ENCODE results near the gene CLNS1A. TPM values are rescaled to one million over a fixed set of nuclear protein-coding genes. Genes with fewer than 3 reads are reported as not detected.
A peak's percentile ranks its signal among the peaks of the same experiment; 100 is the strongest.
"Not testable (repeated sequence)": the region's sequence is repeated elsewhere in the genome, so short reads cannot be mapped to it uniquely, and the experiment has no call there.

The CLNS1A gene
- total RNA-seq, 1 experiment from 2014 or later: 190 TPM

- no peak for DNase-seq
- Histone ChIP-seq H3K4me2 (no peak overlapping the region), H3F3A (ENCODE audit: insufficient read depth, low read depth) (0 out of 2 replicates have a peak, but pooled peaks cover 4% of the 10 kb centered on the region), H3K9me2 (ENCODE audit: insufficient read depth) (no peaks in the 10 kb centered on the region), H3K27me3 (ENCODE audit: insufficient read depth, low read depth) (no peaks in the 10 kb centered on the region), H3K9me3 (ENCODE audit: insufficient read depth, low read depth) (0 out of 2 replicates have a peak, but pooled peaks cover 4% of the 10 kb centered on the region), H3K4me1 (replicated peaks; ENCODE audit: insufficient read depth) (peaks cover 13% of the 10 kb centered on the region), H4K20me1 (ENCODE audit: insufficient read depth) (no peaks in the 10 kb centered on the region), H3K36me3 (ENCODE audit: low read depth) (no peaks in the 10 kb centered on the region), H3K79me2 (ENCODE audit: low read depth) (peaks cover 12% of the 10 kb centered on the region), H3K4me3 (no peak overlapping the region), H3K27ac (no peak overlapping the region), H2AFZ (0 out of 2 replicates have a peak overlapping the region, but pooled peaks have one; percentile 18)
- POLR2A ChIA-PET (ENCODE audit: unreplicated experiment): no interaction called here
- intact Hi-C loops (cut with micrococcal nuclease; ENCODE audit: unreplicated experiment): no loop called here
- BruUV-seq (replicated peaks): no TSS peak
- TF ChIP-seq CTCF (conservative IDR thresholded peaks at IDR 0.05) (no peak), EZH2 (IDR thresholded peaks at IDR 0.05; ENCODE audit: low read depth) (no peak)
- CTCF ChIA-PET: no interaction called here
Observed at GRCh38 chr11:77642228-77642627, 4.6 kb upstream of the CLNS1A start.

GRCh38 chr11:77636731-77637344 is 756 bp downstream of the CLNS1A start:
- TF ChIP-seq EZH2 (IDR thresholded peaks at IDR 0.05; ENCODE audit: low read depth) (no peak), CTCF (conservative IDR thresholded peaks at IDR 0.05) (no peak)
- intact Hi-C loops (cut with micrococcal nuclease; ENCODE audit: unreplicated experiment): loop anchor here (1.0 to 5.0 kb wide), 4 partner anchors 184 to 590 kb away; partner anchors contain the start of genes AAMDC, INTS4, NDUFC2 and RSF1

GRCh38 chr11:77633926-77634325 is 3.7 kb downstream of the CLNS1A start:
- H3K27me3 ChIP-seq (ENCODE audit: insufficient read depth, low read depth); H3K9me2 ChIP-seq (ENCODE audit: insufficient read depth); H3K27ac ChIP-seq; intact Hi-C loops (cut with micrococcal nuclease; ENCODE audit: unreplicated experiment); H3K4me2 ChIP-seq; DNase-seq; H3F3A ChIP-seq (ENCODE audit: insufficient read depth, low read depth); H3K4me3 ChIP-seq; CTCF ChIA-PET; H2AFZ ChIP-seq; H3K9me3 ChIP-seq (ENCODE audit: insufficient read depth, low read depth); BruUV-seq (replicated peaks): not testable (repeated sequence)
- H4K20me1 ChIP-seq (ENCODE audit: insufficient read depth): peaks cover 62% of the 10 kb centered on the region
- H3K4me1 ChIP-seq (replicated peaks; ENCODE audit: insufficient read depth): peaks cover 19% of the 10 kb centered on the region
- peaks cover 26% of the 10 kb centered on the region for H3K36me3 ChIP-seq (ENCODE audit: low read depth)
- H3K79me2 ChIP-seq (ENCODE audit: low read depth): peaks cover 95% of the 10 kb centered on the region
- POLR2A ChIA-PET (ENCODE audit: unreplicated experiment): interaction anchor here (0.6 kb wide), 1 partner anchor 797 kb away, joined by 3 read pairs; no protein-coding TSS in a partner anchor

More at GRCh38 chr11:77636731-77637344, 756 bp downstream of the CLNS1A start:
- peaks cover 33% of the 10 kb centered on the region for H4K20me1 ChIP-seq (ENCODE audit: insufficient read depth)
- H3K4me1 ChIP-seq (replicated peaks; ENCODE audit: insufficient read depth): peaks cover 19% of the 10 kb centered on the region
- peak overlapping the region; percentile 65 for H3K27ac ChIP-seq
- BruUV-seq (replicated peaks): TSS peak; percentile 61
- peak overlapping the region; percentile 99 for H2AFZ ChIP-seq
- H3K4me3 ChIP-seq: peak overlapping the region; percentile 84
- peaks cover 66% of the 10 kb centered on the region for H3K79me2 ChIP-seq (ENCODE audit: low read depth)
- H3F3A ChIP-seq (ENCODE audit: insufficient read depth, low read depth): 0 out of 2 replicates have a peak, but pooled peaks cover under 1% of the 10 kb centered on the region
- H3K9me3 ChIP-seq (ENCODE audit: insufficient read depth, low read depth): 0 out of 2 replicates have a peak, but pooled peaks cover 4% of the 10 kb centered on the region
- ChIA-PET POLR2A (ENCODE audit: unreplicated experiment) (no interaction called here), CTCF (no interaction called here)
- H3K9me2 ChIP-seq (ENCODE audit: insufficient read depth): no peaks in the 10 kb centered on the region
- H3K27me3 ChIP-seq (ENCODE audit: insufficient read depth, low read depth): no peaks in the 10 kb centered on the region
- peak overlapping the region; percentile 88 for H3K4me2 ChIP-seq
- H3K36me3 ChIP-seq (ENCODE audit: low read depth): peaks cover 13% of the 10 kb centered on the region; the same call in 1 of the 2 replicates
- no peak for DNase-seq
